Right lobe of liver (tissue), 6 donors: Measurements from ENCODE around the gene TMEM60. TPM values are rescaled to one million over a fixed set of nuclear protein-coding genes. Genes with fewer than 3 reads are reported as not detected.
A peak's percentile ranks its signal among the peaks of the same experiment; 100 is the strongest.

Experiments
- ATAC-seq, 4 donors: fragments of 200-7000 bp; cut with Tn5 transposase; one replicate each; pipeline ENCODE4 v1.9.1; 2020; ENCODE audit warnings: mild to moderate bottlenecking in 4 of 4, moderate library complexity in 4 of 4
- DNase-seq, 3 donors: peaks; one replicate each; pipeline ENCODE4 v3.0.0-alpha.2; 2020
- H3K27ac ChIP-seq, 3 donors: fragments of 200-600 bp; one replicate each; pipeline ENCODE4 v1.8.0; 2022
- H3K27me3 ChIP-seq, 2 donors: fragments of 200-600 bp; one replicate each; pipeline ENCODE4 v1.8.0; 2022
- H3K36me3 ChIP-seq, 4 donors: fragments of 200-600 bp; sonication (generic) in 1 of 4; one replicate each; pipeline versions ENCODE4 v1.5.1 to v1.8.0; 2017 to 2022; ENCODE audit warnings: control low read depth in 1 of 4
- H3K4me1 ChIP-seq, 4 donors: fragments of 200-600 bp; sonication (generic) in 1 of 4; one replicate each; pipeline versions ENCODE4 v1.5.1 to v1.8.0; 2017 to 2022; ENCODE audit warnings: control low read depth in 1 of 4
- H3K4me3 ChIP-seq, 3 donors: fragments of 200-600 bp; one replicate each; pipeline ENCODE4 v1.8.0; 2022
- H3K9me3 ChIP-seq, 4 donors: fragments of 200-600 bp; sonication (generic) in 1 of 4; one replicate each; pipeline versions ENCODE4 v1.5.1 to v1.8.0; 2017 to 2022; ENCODE audit warnings: control low read depth in 1 of 4
- CTCF ChIP-seq, 4 donors: fragments of 200-600 bp in 3 of 4; fragments of 450-650 bp in 1 of 4; IDR thresholded peaks; one replicate each; pipeline versions ENCODE4 v1.5.1 to v1.8.0; 2016 to 2022; ENCODE audit warnings: antibody characterized with exemption in 4 of 4, mild to moderate bottlenecking in 2 of 4
- POLR2A ChIP-seq: fragments of 450-650 bp; IDR thresholded peaks from one replicate; pipeline ENCODE4 v1.6.1; 2017; ENCODE audit warnings: antibody characterized with exemption, mild to moderate bottlenecking
- WGBS: methylation state at CpG from one replicate; pipeline ENCODE4 v1.1.6; 2018; ENCODE audit warnings: low coverage, low lambda C conversion rate; ENCODE audit not compliant: insufficient coverage; ENCODE audit errors: missing lambda C conversion rate; 5-methylcytosine and 5-hydroxymethylcytosine counted together
- intact Hi-C, 2 donors: fragments of 100-400 bp; cut with DNase I; formaldehyde crosslinking; loops; one replicate each; pipeline versions ENCODE4 v1.11.2 to v1.14.1; 2022
- total RNA-seq, 6 experiments: library from RNA; depleted of rRNA in 2 of 6; stranded (reverse); fragments of >200 nt in 2 of 6; fragmentation: NEBNext Ultra II Directional in 3 of 6; extraction: Animal tissue kit (Norgen Biotek cat#: 25700) in 3 of 6; gene quantifications; one replicate each; pipeline versions ENCODE4 v1.1.0 to v1.2.4, GENCODE V29; 2016 to 2023
- donor health status: DM: no; HTN: yes; CAD: no.
- donor health status: DM: no; HTN: no; CAD: no.
- donor health status: DM: no; HTN: no; CAD: no.
- donor health status: DM: no; HTN: yes; CAD: no.
- donor health status: DM: no; HTN: yes; CAD: no.

TMEM60 gene
- total RNA-seq, 6 experiments from 2014 or later = 6.6 to 10.4 (median 8.0) TPM

- 54% methylated on average over 5 of the region's 5 CpGs for WGBS
- intact Hi-C loops = no loop called here
- Histone ChIP-seq H3K9me3 (no peaks in the 10 kb centered on the region), H3K27me3 (no peaks in the 10 kb centered on the region), H3K27ac (peak overlapping the region in 1 of 3 donors; percentile 3), H3K4me1 (peaks cover 0 to 17% (median 0%) of the 10 kb centered on the region in 4 donors), H3K36me3 (no peaks in the 10 kb centered on the region), H3K4me3 (peak overlapping the region; percentile 88 to 93 (median 91))
- TF ChIP-seq POLR2A (no peak), CTCF (IDR thresholded peaks at IDR 0.05) (no peak)
- ATAC-seq (no peak), DNase-seq (no peak)
These were observed 1.3 kb downstream of the TMEM60 start for GRCh38 chr7:77796960-77797359.

- TF ChIP-seq POLR2A (no peak), CTCF (IDR thresholded peaks at IDR 0.05) (no peak)
- DNase-seq = no peak
- ATAC-seq = no peak
- Histone ChIP-seq H3K27ac (no peak overlapping the region), H3K4me3 (no peak overlapping the region), H3K9me3 (no peaks in the 10 kb centered on the region), H3K36me3 (no peaks in the 10 kb centered on the region), H3K4me1 (peaks cover 0 to 23% (median 0%) of the 10 kb centered on the region in 4 donors), H3K27me3 (no peaks in the 10 kb centered on the region)
- WGBS = 67% methylated on average over 2 of the region's 3 CpGs
- intact Hi-C loops = no loop called here
These were observed 2.1 kb downstream of the TMEM60 start for GRCh38 chr7:77796109-77796508.

GRCh38 chr7:77794000-77794399 lies 4.2 kb downstream of the TMEM60 start:
- 88% methylated on average over 4 of the region's 4 CpGs for WGBS
- H3K36me3 ChIP-seq = no peaks in the 10 kb centered on the region
- no peak overlapping the region for H3K4me3 ChIP-seq
- ATAC-seq (no peak), DNase-seq (no peak)
- H3K4me1 ChIP-seq = peaks cover 0 to 23% (median 0%) of the 10 kb centered on the region in 4 donors
- H3K27ac ChIP-seq = no peak overlapping the region
- TF ChIP-seq CTCF (IDR thresholded peaks at IDR 0.05) (no peak), POLR2A (no peak)
- no peaks in the 10 kb centered on the region for H3K27me3 ChIP-seq
- intact Hi-C loops = no loop called here
- H3K9me3 ChIP-seq = no peaks in the 10 kb centered on the region

- H3K4me1 ChIP-seq = peaks cover 0 to 20% (median 0%) of the 10 kb centered on the region in 4 donors
- no peaks in the 10 kb centered on the region for H3K9me3 ChIP-seq
- intact Hi-C loops = no loop called here
- H3K4me3 ChIP-seq = no peak overlapping the region
- peak in 3 of 4 donors; percentile 24 to 43 (median 35) for ATAC-seq
- TF ChIP-seq POLR2A (no peak), CTCF (IDR thresholded peaks at IDR 0.05) (no peak)
- peak overlapping the region in 1 of 3 donors; percentile 8 for H3K27ac ChIP-seq
- no peak for DNase-seq
- 59% methylated on average over 2 of the region's 2 CpGs for WGBS
- H3K36me3 ChIP-seq = no peaks in the 10 kb centered on the region
- H3K27me3 ChIP-seq = no peaks in the 10 kb centered on the region
These were observed 6.3 kb downstream of the TMEM60 start for GRCh38 chr7:77791956-77792355.

- WGBS = 65% methylated on average over 6 of the region's 6 CpGs
- Histone ChIP-seq H3K9me3 (no peaks in the 10 kb centered on the region), H3K36me3 (no peaks in the 10 kb centered on the region), H3K27me3 (no peaks in the 10 kb centered on the region), H3K4me3 (no peak overlapping the region), H3K4me1 (peaks cover 0 to 13% (median 0%) of the 10 kb centered on the region in 4 donors), H3K27ac (peak overlapping the region in 1 of 3 donors; percentile 8)
- intact Hi-C loops = no loop called here
- TF ChIP-seq CTCF (IDR thresholded peaks at IDR 0.05) = no peak
- no peak for TF ChIP-seq POLR2A
- no peak for ATAC-seq
- DNase-seq = no peak
These were observed 6.9 kb downstream of the TMEM60 start for GRCh38 chr7:77791336-77791735.
